D721Med (cell line): Measurements from ENCODE around the gene HIKESHI.

Experiments used
- DNase-seq: peaks from one replicate; pipeline ENCODE4 v3.0.0; 2011; ENCODE audit warnings: low spot score; ENCODE audit not compliant: insufficient read length
- FAIRE-seq: peaks from 2 replicates; lab custom pipeline; 2011; peaks lifted over from hg19 to GRCh38; lab: Jason Lieb, UNC
- TF ChIP-seq, protein P1 (sequence below): IDR thresholded peaks from 2 replicates; pipeline ENCODE4 v1.5.1; 2012; ENCODE audit warnings: mild to moderate bottlenecking, control low read depth; ENCODE audit not compliant: insufficient read depth; ENCODE audit errors: missing control alignments

Gene HIKESHI

DNA sequence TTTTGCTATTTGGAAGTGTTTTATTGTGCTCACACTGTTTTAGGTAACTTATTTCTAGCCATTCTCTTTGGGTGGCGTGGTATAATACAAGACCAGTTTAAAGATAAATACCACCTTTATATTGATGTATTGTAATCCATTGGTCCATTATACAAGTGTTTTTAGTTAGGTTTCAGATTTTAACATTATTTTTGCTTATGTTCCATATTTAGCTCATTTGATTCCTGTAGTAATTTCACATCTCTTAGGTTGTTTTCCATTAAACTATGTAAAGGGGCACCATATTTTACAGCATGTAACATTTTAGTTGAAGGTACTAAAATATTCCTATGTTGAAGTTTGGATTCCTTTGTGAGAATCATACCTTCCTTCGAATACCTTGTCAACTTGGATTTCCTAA is 37.4 kb upstream of the HIKESHI start:
- TF ChIP-seq, protein P1, sequence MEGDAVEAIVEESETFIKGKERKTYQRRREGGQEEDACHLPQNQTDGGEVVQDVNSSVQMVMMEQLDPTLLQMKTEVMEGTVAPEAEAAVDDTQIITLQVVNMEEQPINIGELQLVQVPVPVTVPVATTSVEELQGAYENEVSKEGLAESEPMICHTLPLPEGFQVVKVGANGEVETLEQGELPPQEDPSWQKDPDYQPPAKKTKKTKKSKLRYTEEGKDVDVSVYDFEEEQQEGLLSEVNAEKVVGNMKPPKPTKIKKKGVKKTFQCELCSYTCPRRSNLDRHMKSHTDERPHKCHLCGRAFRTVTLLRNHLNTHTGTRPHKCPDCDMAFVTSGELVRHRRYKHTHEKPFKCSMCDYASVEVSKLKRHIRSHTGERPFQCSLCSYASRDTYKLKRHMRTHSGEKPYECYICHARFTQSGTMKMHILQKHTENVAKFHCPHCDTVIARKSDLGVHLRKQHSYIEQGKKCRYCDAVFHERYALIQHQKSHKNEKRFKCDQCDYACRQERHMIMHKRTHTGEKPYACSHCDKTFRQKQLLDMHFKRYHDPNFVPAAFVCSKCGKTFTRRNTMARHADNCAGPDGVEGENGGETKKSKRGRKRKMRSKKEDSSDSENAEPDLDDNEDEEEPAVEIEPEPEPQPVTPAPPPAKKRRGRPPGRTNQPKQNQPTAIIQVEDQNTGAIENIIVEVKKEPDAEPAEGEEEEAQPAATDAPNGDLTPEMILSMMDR = no peak
- FAIRE-seq (no peak), DNase-seq (no peak)

DNA sequence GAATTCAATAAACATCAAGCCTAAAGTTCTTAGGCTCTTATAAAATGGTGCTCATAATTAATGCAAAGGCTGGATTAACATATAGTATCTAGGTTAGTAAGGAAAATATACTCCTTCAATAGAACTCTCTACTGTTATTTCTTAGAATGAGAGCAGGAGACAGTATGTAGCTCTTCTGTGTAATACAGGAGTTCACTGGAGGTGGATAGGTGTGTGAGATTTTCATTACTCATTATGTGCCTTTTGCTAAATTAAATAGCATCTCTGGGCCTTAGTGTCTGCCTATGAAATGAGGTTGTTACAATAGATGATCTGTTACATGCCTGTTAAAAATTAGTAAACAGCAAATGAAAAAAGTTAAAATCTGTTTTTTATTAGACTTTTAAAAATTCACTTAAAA is 36.8 kb upstream of the HIKESHI start:
- DNase-seq (no peak), FAIRE-seq (peak; percentile 21)

DNA sequence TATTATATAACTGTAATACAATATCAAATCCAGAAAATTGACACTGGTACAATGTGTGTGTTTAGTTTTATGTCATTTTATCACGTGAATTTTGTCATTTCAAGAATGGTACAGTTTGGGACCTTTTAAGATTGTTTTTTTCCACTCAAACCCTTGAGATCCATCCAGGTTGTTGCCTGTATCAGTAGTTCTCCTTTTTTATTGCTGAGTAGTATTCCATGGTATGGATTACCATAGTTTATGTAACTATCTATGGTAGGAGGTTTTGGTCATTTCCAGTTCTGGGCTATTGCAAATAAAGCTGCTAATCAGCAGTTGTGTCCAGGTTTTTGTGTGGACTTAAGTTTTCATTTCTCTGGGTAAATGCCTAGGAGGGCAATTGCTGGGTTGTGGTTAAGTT is 32.4 kb upstream of the HIKESHI start:
- no peak for DNase-seq
- FAIRE-seq = no peak
- TF ChIP-seq, protein P1 = no peak

More for the DNA sequence above, 36.8 kb upstream of the HIKESHI start:
- TF ChIP-seq, protein P1 = no peak

DNA sequence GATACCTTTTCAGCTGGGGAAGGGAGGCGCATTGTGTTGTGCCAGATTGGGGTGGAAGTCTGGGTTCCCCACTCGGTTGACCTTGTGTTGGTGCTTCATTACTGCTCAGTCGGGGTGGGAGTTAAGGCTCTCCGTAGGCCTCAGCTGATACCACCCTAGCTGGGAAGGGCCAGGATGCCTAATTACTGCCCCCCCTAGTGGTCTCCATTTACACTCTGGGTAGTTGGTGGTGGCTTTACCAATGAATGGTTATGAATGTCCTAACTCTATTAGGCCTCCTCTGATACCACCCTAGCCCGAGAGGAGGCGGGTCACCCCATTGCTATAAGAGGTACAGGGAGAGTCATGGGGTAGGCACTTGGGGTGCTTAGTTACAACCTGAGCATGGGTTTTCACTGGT is 27.5 kb upstream of the HIKESHI start:
- FAIRE-seq = no peak
- no peak for DNase-seq
- TF ChIP-seq, protein P1 = no peak

DNA sequence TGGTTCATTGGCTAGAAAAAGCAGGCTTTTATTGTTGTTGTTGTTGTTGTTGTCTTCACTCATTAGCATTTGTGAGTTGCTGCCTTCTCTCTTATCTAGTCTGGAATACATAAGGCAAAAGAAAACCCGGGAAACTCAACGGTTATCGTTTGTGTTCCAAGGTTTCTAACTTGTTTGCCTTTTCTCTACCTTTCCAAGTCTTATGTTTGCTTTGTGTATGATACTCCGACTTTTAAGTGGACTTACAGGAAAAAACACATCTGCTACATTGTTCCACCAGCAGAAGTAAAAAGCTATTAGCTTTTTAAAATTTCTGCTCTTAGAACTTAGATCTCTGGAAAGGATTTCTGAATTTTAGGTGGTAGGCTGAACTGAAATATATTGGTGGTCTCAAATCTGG is 27.0 kb upstream of the HIKESHI start:
- FAIRE-seq (no peak), DNase-seq (no peak)

DNA sequence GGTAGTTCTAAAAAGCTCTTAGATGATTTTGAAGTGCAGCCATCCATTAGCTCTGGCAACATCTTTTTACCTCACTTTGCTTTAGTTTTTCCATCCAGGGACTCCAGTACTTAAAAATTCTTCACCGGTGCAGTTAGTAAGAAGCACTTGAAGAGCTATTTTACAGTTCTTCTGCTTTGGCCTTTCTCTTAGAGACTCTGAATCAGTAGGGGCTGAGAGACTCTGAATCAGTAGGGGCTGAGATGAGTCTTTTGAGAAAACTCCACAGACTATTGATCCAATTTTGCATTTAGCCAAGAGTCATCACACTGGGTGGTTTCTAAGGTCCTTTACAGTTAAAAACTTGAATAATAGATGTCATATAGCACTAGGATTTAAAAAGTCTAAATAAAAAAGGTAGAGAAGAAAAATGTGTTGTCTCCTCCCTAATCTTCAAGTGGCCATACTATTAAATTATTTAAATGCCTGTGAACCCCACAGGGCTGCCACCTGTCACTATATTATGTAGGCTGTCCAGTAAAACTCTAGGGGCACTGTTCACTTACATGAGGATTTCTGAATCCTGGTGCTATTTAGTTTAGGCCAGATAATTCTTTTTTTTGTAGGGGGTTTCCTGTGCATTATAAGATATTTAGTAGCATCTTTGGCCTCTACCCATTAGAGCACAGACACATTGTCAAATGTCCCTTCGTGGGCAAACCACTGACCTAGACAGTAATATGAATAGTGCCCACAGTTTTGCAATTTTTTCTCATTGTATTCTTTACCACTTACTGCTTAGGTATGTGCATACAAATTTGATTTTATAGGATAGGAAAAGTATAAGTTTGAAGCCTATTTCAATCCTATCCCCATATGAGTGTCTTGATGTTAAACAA is 26.3 kb upstream of the HIKESHI start:
- TF ChIP-seq, protein P1 = no peak
- DNase-seq = no peak
- no peak for FAIRE-seq

More for the DNA sequence above, 27.0 kb upstream of the HIKESHI start:
- TF ChIP-seq, protein P1 = no peak

DNA sequence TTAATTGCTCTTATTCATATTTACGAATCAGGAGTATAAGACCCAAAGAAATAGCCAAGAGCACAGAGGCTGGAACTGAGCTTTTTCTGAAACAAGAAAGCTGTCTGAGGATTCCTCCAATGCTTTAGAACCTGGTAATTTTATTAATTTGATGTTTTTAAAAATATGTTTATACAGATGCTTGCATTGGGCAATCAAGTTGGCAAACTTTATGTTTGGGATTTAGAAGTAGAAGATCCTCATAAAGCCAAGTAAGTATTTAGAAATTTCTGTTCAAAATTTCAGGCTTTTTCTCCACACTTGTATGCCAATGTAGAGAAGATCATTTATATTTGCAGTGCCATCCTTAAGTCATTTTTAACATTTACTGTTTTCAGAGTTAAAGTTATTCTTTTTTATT is 24.3 kb upstream of the HIKESHI start:
- TF ChIP-seq, protein P1 = no peak
- DNase-seq = no peak
- FAIRE-seq = no peak
